HG03378 (cell line): Measurements from ENCODE around the gene SUPT3H.
"Not testable (repeated sequence)": the region's sequence is repeated elsewhere in the genome, so short reads cannot be mapped to it uniquely, and the experiment has no call there.

Experiments used
- ATAC-seq: cut with Tn5 transposase; IDR thresholded peaks from one replicate; pipeline ENCODE4 v1.9.1; 2021; ENCODE audit warnings: mild to moderate bottlenecking, moderate library complexity; ENCODE audit not compliant: unreplicated experiment

SUPT3H gene

GRCh38 chr6:45185403-45186251 is 192.1 kb downstream of the SUPT3H start:
- ATAC-seq: no peak

DNA sequence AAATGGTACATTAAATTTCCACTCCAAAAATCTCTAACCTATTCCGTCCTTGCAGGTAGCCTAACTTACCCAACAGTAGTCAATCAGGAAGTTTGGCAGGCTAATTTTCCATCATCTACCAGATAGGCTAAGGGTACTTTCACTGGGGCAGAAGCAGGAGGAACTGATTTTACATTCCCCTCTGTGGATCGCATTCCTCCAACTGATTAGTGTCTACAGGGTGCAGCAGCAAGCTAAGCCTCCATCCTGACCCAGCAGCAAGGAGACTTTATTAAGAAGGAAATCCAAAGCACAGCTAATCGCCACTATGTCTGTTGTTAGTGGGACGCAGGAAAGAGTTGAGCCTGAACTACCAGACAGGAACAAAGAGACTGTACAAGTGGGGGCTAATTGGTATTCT is 192.8 kb downstream of the SUPT3H start:
- no peak for ATAC-seq

DNA sequence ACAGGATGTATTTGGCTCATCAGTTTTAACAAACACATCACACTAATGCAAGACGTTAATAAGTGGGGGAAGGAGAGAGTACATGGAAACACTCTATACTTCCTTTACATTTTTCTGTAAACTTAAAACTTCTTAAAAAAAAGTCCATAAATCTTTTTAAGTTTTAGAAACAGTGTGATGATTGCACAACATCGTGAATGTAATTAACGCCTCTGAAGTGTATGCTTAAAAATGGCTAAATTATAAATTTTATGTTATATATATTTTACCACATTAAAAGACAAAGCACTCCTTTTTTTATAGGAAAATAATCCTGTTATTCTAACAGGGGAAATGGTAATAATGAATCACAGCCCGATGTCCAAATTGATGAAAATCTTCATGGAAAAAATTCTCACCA is 193.7 kb downstream of the SUPT3H start:
- ATAC-seq: no peak

DNA sequence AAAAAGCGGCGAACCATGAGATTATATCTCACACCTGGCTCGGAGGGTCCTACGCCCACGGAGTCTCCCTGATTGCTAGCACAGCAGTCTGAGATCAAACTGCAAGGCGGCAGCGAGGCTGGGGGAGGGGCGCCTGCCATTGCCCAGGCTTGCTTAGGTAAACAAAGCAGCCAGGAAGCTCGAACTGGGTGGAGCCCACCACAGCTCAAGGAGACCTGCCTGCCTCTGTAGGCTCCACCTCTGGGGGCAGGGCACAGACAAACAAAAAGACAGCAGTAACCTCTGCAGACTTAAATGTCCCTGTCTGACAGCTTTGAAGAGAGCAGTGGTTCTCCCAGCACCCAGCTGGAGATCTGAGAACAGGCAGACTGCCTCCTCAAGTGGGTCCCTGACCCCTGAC is 201.4 kb downstream of the SUPT3H start:
- not testable (repeated sequence) for ATAC-seq

DNA sequence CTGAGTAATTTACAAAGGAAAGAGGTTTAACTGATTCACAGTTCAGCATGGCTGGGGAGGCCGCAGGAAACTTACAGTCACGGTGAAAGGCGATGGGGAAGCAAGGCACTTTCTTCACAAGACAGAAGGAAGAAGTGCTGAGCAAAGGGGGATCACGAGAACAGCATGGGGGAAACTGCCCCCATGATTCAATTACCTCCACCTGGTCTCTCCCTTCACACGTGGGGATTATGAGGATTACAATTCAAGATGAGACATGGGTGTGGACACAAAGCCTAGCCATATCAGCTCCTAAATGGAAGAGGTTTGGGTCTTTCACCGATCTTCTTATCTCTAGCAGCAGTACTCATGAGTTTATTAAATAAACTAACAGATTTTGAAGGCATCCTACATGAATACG is 202.5 kb downstream of the SUPT3H start:
- no peak for ATAC-seq

GRCh38 chr6:45174045-45174444 is 203.7 kb downstream of the SUPT3H start:
- ATAC-seq: no peak

GRCh38 chr6:45171380-45171779 is 206.4 kb downstream of the SUPT3H start:
- no peak for ATAC-seq

GRCh38 chr6:45170309-45170708 is 207.4 kb downstream of the SUPT3H start:
- no peak for ATAC-seq

GRCh38 chr6:45169815-45170214 is 207.9 kb downstream of the SUPT3H start:
- ATAC-seq: no peak

- peak; percentile 92 for ATAC-seq
These were observed 213.6 kb downstream of the SUPT3H start for GRCh38 chr6:45163952-45164766.

GRCh38 chr6:45160305-45160704 is 217.4 kb downstream of the SUPT3H start:
- no peak for ATAC-seq

GRCh38 chr6:45156075-45156474 is 221.7 kb downstream of the SUPT3H start:
- ATAC-seq: peak; percentile 98

DNA sequence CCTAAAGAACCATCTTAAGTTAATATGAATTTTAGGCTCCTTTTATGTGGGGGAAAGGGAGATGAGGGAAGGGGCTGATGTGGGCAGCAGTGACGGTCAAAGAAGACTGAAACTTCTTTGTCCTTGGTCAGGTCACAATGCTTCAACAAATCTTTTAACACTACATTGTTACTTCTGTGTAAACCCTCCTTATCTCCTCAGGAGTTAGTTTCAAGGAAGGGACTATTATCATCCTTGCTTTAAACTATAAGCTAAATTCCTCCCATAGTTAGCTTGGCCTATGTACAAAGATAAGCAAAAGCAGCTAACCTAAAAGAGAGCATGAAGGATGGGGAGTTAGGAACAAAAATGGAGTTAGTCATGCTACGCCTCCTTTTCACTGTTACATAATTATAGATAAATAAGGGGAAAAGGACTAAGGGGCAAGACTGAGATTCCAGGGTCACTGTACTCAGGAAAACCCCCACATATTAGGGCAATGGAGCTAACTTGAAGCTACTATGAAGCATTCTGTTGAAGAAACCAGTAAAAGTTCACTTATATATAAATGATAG is 222.3 kb downstream of the SUPT3H start:
- no peak for ATAC-seq

GRCh38 chr6:45154679-45155078 is 223.1 kb downstream of the SUPT3H start:
- ATAC-seq: no peak

GRCh38 chr6:45148711-45149341 is 228.9 kb downstream of the SUPT3H start:
- ATAC-seq: no peak

DNA sequence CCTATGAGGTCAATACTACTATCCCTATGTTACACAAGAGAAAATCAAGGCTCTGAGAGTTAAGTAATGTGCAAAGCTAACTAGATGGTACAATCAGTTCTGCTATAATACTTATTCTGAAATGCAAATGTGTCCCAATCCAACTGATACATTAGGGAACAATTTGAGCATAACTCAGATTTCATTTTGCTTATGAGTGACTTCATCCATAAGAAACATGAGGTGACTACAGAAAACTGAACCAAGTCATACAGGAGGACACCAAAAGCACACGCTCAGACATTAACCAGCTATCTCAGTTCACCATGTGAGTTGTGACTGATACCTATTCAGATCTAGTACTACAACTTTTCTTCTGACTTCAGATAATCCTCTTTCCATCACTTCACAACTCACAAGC is 229.5 kb downstream of the SUPT3H start:
- ATAC-seq: no peak

DNA sequence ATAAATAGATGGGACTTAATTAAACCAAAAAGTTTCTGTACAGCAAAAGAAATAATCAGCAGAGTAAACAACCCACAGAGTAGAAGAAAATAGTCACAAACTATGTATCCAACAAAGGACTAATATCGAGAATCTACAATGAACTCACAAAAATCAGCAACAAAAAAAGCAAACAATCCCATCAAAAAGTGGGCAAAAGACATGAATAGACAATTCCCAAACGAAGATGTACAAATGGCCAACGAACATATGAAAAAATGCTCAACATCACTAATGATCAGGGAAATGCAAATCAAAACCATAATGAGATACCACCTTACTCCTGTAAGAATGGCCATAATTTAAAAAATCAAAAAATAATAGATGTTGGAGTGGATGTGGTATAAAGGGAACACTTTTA is 232.1 kb downstream of the SUPT3H start:
- not testable (repeated sequence) for ATAC-seq

DNA sequence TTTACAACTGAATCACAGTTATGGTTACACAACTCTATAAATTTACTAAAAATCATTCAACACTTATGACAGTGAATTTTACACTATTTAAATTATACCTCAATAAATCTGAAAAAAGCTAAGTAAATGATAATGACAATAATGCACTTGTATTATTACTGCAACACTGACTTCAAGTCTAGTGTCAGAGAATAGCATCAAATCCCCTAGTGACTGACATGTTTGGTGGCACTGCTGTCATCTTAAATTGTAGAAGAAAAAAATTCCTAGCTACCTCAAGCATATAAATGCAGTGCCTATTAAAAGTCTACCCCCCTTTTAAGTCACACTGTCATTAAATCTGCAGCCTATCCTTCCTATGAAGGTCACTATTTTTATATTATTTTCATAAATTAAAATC is 239.0 kb downstream of the SUPT3H start:
- no peak for ATAC-seq

DNA sequence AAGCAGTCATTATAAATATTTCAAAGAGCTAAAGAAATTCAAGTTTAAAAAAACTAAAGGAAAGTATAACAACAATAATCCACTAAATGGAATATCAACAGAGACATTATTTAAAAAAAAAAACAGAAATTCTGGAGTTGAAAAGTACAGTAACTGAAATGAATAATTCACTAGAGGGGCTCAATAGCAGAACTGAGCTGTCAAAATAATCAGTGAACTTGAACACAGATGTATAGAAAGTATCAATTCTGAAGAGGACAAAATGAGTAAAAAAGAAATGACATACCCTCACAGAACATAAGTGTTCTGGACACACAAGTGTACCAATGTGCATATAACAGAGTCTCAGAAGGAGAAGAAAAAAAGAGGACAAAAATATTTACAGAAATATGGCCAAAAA is 241.2 kb downstream of the SUPT3H start:
- ATAC-seq: no peak

DNA sequence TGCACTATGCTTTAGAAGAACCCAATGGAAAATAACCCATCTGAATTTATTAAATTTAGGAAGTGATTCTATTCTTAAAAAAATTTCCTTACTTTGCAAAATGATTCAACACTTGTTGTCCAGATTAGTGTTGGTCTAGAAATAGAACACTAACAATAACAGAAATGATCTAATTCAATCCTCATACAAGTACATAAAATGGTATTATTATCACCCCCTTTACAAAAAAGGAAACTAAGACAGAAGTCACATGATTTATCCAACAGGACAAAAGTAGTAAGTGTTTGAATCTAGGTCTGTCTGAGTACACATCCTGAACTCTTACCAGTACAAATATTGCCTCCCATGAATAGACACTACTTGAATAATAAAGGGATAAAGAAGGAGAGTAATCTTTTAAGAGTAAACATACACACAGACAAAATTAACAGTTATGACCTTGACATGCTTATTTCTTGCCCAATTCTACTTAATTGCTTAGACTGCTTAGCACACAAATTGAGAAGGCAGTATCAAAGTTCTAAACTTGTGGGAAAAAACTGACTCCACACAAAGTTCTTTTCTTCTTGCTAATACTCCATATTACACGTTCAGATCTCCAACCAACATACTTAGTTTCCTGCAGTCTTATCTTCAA is 245.0 kb downstream of the SUPT3H start:
- no peak for ATAC-seq

GRCh38 chr6:45132059-45132458 is 245.7 kb downstream of the SUPT3H start:
- no peak for ATAC-seq
